Loucy (cell line): Measurements from ENCODE around the gene GNS.

Experiments used
- H2AFZ ChIP-seq: fragments of 200-600 bp; sonication (generic); 2 replicates; pipeline ENCODE4 v1.6.0; 2016; ENCODE audit warnings: antibody characterized with exemption, mild to moderate bottlenecking, low read length, moderate library complexity
- H3F3A ChIP-seq: fragments of 200-600 bp; 2 replicates; pipeline ENCODE4 v1.6.0; 2016; ENCODE audit warnings: antibody characterized with exemption, low read depth, mild to moderate bottlenecking
- H3K27me3 ChIP-seq: fragments of 200-600 bp; sonication (generic); 2 replicates; pipeline ENCODE4 v1.6.1; 2014; ENCODE audit warnings: low read length, mild to moderate bottlenecking; ENCODE audit not compliant: insufficient read depth, poor library complexity, severe bottlenecking
- H3K36me3 ChIP-seq: fragments of 200-600 bp; sonication (generic); 2 replicates; pipeline ENCODE4 v1.6.1; 2016; ENCODE audit warnings: low read length; ENCODE audit not compliant: insufficient read depth
- H3K4me1 ChIP-seq: fragments of 200-600 bp; sonication (generic); 2 replicates; pipeline ENCODE4 v1.5.1; 2014; ENCODE audit warnings: low read length, mild to moderate bottlenecking; ENCODE audit not compliant: insufficient read depth, poor library complexity, severe bottlenecking
- H3K4me2 ChIP-seq: fragments of 200-600 bp; sonication (generic); 2 replicates; pipeline ENCODE4 v1.6.0; 2014; ENCODE audit warnings: antibody characterized with exemption, low read length, low read depth, mild to moderate bottlenecking; ENCODE audit not compliant: poor library complexity, severe bottlenecking
- H3K4me3 ChIP-seq: fragments of 200-600 bp; sonication (generic); 2 replicates; pipeline ENCODE4 v1.5.1; 2014; ENCODE audit warnings: low read length, mild to moderate bottlenecking, mixed read lengths; ENCODE audit not compliant: poor library complexity, severe bottlenecking
- H3K79me2 ChIP-seq: fragments of 200-600 bp; sonication (generic); 2 replicates; pipeline ENCODE4 v1.6.1; 2014; ENCODE audit warnings: low read length; ENCODE audit not compliant: insufficient read depth
- H3K9ac ChIP-seq: fragments of 200-600 bp; sonication (generic); 2 replicates; pipeline ENCODE4 v1.6.0; 2014; ENCODE audit warnings: mild to moderate bottlenecking, low read depth, low read length, moderate library complexity; ENCODE audit not compliant: poor library complexity, severe bottlenecking
- H3K9me2 ChIP-seq: fragments of 200-600 bp; sonication (generic); replicated peaks from 2 replicates; pipeline ENCODE4 v1.6.1; 2016; ENCODE audit warnings: low read depth, low read length, mixed read lengths
- H3K9me3 ChIP-seq: fragments of 200-600 bp; sonication (generic); 2 replicates; pipeline ENCODE4 v1.6.1; 2014; ENCODE audit warnings: mild to moderate bottlenecking, antibody characterized with exemption, low read length, low read depth; ENCODE audit not compliant: insufficient read depth
- H4K20me1 ChIP-seq: fragments of 200-600 bp; sonication (generic); 2 replicates; pipeline ENCODE4 v1.6.0; 2014; ENCODE audit warnings: antibody characterized with exemption, low read length, mild to moderate bottlenecking; ENCODE audit not compliant: insufficient read depth, poor library complexity, severe bottlenecking
- EZH2phosphoT487 ChIP-seq: fragments of 200-600 bp; IDR thresholded peaks from 2 replicates; pipeline ENCODE4 v1.6.1; 2018; ENCODE audit warnings: antibody characterized with exemption, mild to moderate bottlenecking, moderate library complexity, borderline replicate concordance
- TF ChIP-seq, protein P1 (sequence below): fragments of 200-600 bp; sonication (generic); conservative IDR thresholded peaks from 2 replicates; pipeline ENCODE4 v1.5.1; 2014; ENCODE audit warnings: mild to moderate bottlenecking, antibody characterized with exemption, low read length

The GNS gene

GRCh38 chr12:64747695-64748094 is 11.5 kb downstream of the GNS start:
- TF ChIP-seq EZH2phosphoT487: no peak
- TF ChIP-seq, protein P1, sequence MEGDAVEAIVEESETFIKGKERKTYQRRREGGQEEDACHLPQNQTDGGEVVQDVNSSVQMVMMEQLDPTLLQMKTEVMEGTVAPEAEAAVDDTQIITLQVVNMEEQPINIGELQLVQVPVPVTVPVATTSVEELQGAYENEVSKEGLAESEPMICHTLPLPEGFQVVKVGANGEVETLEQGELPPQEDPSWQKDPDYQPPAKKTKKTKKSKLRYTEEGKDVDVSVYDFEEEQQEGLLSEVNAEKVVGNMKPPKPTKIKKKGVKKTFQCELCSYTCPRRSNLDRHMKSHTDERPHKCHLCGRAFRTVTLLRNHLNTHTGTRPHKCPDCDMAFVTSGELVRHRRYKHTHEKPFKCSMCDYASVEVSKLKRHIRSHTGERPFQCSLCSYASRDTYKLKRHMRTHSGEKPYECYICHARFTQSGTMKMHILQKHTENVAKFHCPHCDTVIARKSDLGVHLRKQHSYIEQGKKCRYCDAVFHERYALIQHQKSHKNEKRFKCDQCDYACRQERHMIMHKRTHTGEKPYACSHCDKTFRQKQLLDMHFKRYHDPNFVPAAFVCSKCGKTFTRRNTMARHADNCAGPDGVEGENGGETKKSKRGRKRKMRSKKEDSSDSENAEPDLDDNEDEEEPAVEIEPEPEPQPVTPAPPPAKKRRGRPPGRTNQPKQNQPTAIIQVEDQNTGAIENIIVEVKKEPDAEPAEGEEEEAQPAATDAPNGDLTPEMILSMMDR: no peak
- Histone ChIP-seq H3K9ac (no peak overlapping the region), H2AFZ (no peak overlapping the region), H3K4me2 (peak overlapping the region; percentile 13), H3K4me1 (peaks cover 24% of the 10 kb centered on the region), H4K20me1 (no peaks in the 10 kb centered on the region), H3K27me3 (no peaks in the 10 kb centered on the region), H3K79me2 (peaks cover 4% of the 10 kb centered on the region), H3K9me3 (no peaks in the 10 kb centered on the region), H3K9me2 (no peaks in the 10 kb centered on the region), H3F3A (no peaks in the 10 kb centered on the region), H3K36me3 (peaks cover 35% of the 10 kb centered on the region; the same call in 1 of the 2 replicates), H3K4me3 (no peak overlapping the region)

DNA sequence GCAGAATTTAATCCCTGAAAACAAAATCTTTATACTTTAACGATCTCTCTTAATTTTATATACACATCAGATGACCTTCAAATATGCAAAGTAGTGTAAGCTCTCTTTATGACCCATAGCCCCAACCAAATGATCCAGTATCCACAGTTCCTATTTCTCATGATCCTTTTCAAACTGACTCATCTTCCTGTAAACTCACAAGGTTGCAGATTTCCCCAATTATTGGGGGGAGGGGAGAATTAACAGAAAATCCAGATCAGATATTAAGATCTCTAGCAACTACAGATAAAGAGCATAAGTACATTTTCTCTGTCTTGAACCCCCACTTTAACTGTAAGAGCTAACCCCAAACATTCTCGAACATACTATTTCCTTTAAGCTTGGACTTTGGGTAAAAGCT is 12.5 kb downstream of the GNS start:
- no peak for TF ChIP-seq EZH2phosphoT487
- TF ChIP-seq, protein P1: no peak
- Histone ChIP-seq H3K9ac (no peak overlapping the region), H2AFZ (no peak overlapping the region), H3K36me3 (peaks cover 41% of the 10 kb centered on the region; the same call in 1 of the 2 replicates), H4K20me1 (no peaks in the 10 kb centered on the region), H3K4me1 (peaks cover 15% of the 10 kb centered on the region), H3K79me2 (peaks cover 4% of the 10 kb centered on the region), H3F3A (no peaks in the 10 kb centered on the region), H3K9me3 (no peaks in the 10 kb centered on the region), H3K27me3 (no peaks in the 10 kb centered on the region), H3K9me2 (no peaks in the 10 kb centered on the region), H3K4me3 (no peak overlapping the region), H3K4me2 (peak overlapping the region; percentile 21)

GRCh38 chr12:64745980-64746379 is 13.2 kb downstream of the GNS start:
- peaks cover 38% of the 10 kb centered on the region; the same call in 1 of the 2 replicates for H3K36me3 ChIP-seq

More at GRCh38 chr12:64745980-64746379, 13.2 kb downstream of the GNS start:
- no peak overlapping the region for H2AFZ ChIP-seq
- H3K79me2 ChIP-seq: peaks cover 4% of the 10 kb centered on the region; the same call in 1 of the 2 replicates
- no peaks in the 10 kb centered on the region for H3K27me3 ChIP-seq
- no peaks in the 10 kb centered on the region for H3K9me2 ChIP-seq
- H3K4me2 ChIP-seq: no peak overlapping the region
- TF ChIP-seq, protein P1: no peak
- TF ChIP-seq EZH2phosphoT487: no peak
- H3K9me3 ChIP-seq: no peaks in the 10 kb centered on the region
- no peak overlapping the region for H3K9ac ChIP-seq
- no peaks in the 10 kb centered on the region for H3F3A ChIP-seq
- H3K4me3 ChIP-seq: no peak overlapping the region
- no peaks in the 10 kb centered on the region for H4K20me1 ChIP-seq
- peaks cover 15% of the 10 kb centered on the region for H3K4me1 ChIP-seq
